Measurements from ENCODE around the gene TPSG1.
A peak's percentile ranks its signal among the peaks of the same experiment; 100 is the strongest.

Gene TPSG1

DNA sequence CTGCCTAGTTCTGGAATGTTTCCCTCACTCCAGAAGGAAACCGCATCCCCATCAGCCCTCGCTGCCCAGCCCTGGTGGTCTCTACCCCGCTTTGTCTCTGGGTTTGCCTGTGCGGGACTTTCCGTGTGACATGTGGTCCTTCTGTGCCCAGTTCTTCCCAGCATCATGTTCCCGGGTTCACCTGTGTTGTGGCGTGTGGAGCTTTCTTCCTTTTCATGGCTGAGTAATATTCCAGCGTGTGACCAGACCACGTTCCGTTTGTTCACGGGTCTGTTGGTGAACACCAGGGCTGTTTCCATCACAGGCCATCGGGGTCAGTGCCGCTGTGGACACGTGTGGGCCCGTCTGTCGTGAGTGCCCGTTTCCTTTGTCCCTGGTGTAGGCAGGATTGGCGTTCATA is 40.1 kb downstream of the TPSG1 start:
- Histone ChIP-seq H3K4me2 (ENCODE audit: low read length) (no peak overlapping the region), H3K4me1 (ENCODE audit: control insufficient read depth, insufficient read depth, low read length) (peaks cover 22% of the 10 kb centered on the region), H3K9ac (ENCODE audit: low read depth, low read length) (no peak overlapping the region), H3K9me3 (replicated peaks; ENCODE audit: low read length) (no peaks in the 10 kb centered on the region), H3K4me3 (ENCODE audit: low read length) (no peak overlapping the region), H3K27me3 (ENCODE audit: control insufficient read depth, insufficient read depth, low read length) (peaks cover 27% of the 10 kb centered on the region), H3K36me3 (ENCODE audit: insufficient read depth, low read length) (no peaks in the 10 kb centered on the region)

DNA sequence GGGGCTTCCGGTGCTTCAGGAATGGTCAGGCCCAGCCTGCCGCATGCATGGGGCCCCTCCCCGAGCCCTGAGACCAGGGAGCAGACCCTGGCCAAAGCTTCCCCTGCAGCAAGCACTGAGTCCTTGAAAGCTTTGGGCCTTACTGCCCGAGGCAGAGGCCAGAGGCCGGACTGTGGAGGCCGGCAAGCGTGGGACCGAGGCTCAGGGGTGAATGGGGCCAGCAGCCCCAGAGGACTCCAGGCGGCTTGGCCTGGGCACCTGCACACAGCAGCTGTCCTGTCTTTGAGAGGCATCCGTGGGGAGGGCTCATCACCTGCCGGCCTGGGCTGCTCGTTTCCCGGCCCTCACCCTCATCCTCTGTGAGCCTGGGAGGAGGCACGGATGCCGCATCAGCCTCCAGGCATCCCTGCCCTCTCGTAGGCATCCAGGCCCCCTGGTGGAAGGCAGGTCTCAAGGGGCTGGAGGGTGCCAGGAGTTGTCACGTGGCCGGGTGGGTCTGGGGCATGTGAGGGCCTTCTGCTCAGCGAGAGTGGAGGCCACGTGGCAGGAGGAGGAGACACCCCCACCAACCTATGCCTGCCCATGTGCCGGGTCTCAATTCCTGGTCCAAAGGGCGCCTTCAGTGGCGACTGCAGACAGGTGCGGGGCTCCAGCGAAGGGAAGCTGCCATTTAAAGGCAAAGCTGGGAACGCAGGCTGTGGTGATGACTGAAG is 40.8 kb downstream of the TPSG1 start:
- no peak overlapping the region for H3K9ac ChIP-seq (ENCODE audit: low read depth, low read length)
- no peak overlapping the region for H3K4me2 ChIP-seq (ENCODE audit: low read length)
- peaks cover 22% of the 10 kb centered on the region for H3K4me1 ChIP-seq (ENCODE audit: control insufficient read depth, insufficient read depth, low read length)
- peaks cover 27% of the 10 kb centered on the region for H3K27me3 ChIP-seq (ENCODE audit: control insufficient read depth, insufficient read depth, low read length)
- H3K4me3 ChIP-seq (ENCODE audit: low read length), result no peak overlapping the region
- no peaks in the 10 kb centered on the region for H3K9me3 ChIP-seq (replicated peaks; ENCODE audit: low read length)
- H3K36me3 ChIP-seq (ENCODE audit: insufficient read depth, low read length), result no peaks in the 10 kb centered on the region

DNA sequence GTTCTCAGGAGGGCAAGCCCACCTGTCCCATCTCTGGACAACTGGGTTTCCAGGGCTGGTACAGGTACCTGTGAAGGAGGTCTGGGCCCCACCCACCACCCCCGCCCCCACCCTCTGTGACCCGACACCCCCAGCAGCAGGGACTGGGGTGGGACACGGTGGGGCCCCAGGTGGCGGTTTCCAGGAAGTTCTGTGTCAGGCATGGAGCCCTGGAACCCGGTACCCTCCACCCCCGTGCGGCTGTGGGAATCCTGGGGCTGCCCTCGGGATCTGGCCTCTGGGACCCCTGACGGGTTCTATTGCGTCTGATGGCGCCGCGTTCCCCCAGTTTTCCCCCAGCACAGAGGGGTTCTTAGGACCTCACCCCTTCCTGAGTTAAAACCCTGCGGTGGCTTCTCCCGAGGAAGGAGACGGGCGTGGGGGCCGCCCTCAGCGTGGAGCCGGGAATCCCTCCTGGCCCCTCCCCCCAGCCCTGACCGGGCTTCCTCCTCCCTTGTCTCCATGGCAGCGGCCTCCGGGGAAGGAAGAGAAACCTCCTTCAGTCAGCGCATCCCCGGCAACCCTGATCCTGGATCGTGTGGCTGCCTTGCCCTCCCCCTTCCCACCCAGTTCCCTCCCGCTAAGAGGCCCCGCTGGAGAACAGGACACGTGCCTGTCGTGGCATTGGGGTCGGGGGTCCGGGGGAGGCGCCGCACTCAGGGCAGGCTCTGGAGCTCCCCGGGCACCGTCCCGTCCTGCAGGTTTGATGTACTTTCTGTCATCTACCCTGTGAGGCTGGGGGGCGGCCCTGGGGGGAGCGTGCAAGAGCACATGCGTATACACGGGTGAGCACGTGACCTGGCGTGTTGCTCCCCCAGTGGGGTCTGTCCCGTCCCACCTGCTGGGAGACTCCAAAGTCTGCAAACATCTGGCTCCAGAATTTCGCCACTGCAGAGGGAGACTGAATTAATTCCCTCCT is 41.8 kb downstream of the TPSG1 start:
- Histone ChIP-seq H3K9me3 (replicated peaks; ENCODE audit: low read length) (no peaks in the 10 kb centered on the region), H3K27me3 (ENCODE audit: control insufficient read depth, insufficient read depth, low read length) (peaks cover 27% of the 10 kb centered on the region), H3K4me3 (ENCODE audit: low read length) (no peak overlapping the region), H3K9ac (ENCODE audit: low read depth, low read length) (no peak overlapping the region), H3K4me1 (ENCODE audit: control insufficient read depth, insufficient read depth, low read length) (peaks cover 22% of the 10 kb centered on the region), H3K4me2 (ENCODE audit: low read length) (peak overlapping the region; percentile 78), H3K36me3 (ENCODE audit: insufficient read depth, low read length) (no peaks in the 10 kb centered on the region)

DNA sequence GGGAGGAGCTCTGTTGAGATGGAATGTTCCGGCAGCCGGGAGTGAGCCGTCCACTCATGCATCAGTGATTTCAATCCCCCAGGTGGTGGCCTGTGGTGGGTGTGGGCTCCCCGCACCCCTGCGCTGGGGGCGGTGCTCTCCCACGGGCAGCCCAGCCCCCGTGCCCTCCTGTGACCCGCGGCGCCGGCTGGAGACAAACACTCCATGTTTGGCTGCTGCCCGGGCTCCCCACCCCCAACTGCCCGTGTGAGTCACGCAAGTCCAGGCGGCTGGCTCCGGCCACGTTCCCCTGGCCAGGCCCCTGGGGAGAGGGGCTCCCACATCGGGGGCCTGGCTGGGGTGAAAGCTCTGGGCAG is 42.8 kb downstream of the TPSG1 start:
- H3K9me3 ChIP-seq (replicated peaks; ENCODE audit: low read length), result no peaks in the 10 kb centered on the region
- H3K4me2 ChIP-seq (ENCODE audit: low read length), result peak overlapping the region; percentile 78
- peak overlapping the region; percentile 35 for H3K9ac ChIP-seq (ENCODE audit: low read depth, low read length)
- H3K4me1 ChIP-seq (ENCODE audit: control insufficient read depth, insufficient read depth, low read length), result peaks cover 22% of the 10 kb centered on the region
- H3K27me3 ChIP-seq (ENCODE audit: control insufficient read depth, insufficient read depth, low read length), result peaks cover 23% of the 10 kb centered on the region
- peak overlapping the region; percentile 52 for H3K4me3 ChIP-seq (ENCODE audit: low read length)
- H3K36me3 ChIP-seq (ENCODE audit: insufficient read depth, low read length), result no peaks in the 10 kb centered on the region

DNA sequence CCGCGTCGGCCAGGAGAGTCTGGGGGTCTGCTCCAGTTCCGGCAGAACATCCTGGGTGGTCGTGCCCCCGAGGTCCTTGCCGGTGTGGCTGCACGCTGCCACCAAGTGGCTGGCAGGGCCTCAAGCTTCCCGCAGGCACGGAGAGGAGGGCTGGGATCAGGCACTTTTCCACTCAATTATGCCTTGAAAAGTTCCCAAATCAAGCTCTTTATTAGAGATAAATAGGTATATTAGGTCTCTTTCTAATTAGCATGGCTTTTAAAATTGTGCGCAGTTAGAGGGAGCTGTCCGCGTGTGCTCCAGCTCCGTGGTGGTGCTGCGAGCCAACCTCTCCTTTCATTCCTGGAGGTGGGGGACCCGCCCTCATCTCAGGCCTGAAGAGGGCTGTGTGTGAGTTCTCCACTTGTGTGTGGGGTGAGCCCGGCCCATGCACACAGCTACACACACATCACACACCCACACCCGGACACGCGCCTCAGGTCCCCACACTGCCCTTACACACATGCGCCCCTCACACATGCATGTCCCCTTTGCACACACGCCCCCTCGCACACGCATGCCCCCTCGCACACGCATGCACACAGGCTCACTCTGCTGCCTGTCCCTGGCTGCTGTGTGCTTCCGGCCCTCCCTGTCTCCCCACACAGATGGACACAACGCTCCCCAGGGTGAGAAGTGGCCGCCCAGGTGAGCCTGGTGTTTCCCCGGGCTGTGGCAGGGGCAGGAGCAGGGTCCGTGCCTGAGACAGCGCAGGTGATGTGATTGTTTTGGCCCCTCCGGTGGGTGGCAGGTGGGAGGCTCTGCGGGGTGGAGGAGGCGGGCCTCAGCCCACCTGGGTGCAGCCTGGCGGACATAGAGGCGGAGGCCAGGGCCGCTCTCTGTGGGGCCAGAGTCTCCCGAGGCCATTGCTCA is 43.4 kb downstream of the TPSG1 start:
- H3K9ac ChIP-seq (ENCODE audit: low read depth, low read length), result no peak overlapping the region

DNA sequence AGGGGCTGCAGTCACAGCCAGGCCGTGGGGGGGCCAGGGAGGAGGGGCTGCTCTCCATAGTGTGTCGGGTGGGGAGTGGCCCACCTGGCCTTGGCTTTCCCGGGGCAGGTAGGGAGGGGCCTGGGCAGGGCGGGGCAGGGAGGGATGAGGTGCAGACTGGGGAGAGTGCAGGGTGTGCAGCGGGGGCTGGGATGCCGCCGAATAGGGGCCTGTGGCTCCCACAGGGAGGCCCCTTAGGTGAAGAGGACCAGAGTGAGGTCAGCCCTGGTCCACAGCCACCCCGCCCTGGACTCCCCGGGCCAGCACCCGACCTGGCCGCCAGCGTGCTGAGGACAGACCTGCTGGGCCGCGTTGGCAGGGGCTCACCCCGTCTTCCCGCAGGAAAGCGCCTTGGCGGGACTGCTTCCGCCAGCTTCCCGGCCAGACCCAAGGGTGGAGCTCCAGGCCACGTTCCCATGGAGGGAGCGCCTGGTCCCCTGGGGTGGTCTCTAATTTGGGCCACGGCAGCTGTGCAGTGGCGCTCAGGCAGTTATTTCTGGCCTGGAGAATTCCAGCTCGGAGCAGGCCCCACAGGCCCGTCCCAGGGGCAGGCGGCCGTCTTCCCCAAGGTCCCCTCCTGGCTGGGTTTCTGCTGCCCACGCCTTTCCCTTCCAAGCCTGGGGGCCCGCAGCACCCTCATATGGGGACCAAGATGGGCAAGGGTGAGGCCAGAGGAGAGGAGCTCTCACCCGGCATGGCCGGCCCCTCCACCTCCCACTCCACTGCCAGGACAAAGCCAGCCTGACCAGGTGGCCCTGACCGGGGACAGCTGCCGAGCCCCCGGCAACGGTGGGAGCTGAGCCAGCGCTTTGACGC is 44.3 kb downstream of the TPSG1 start:
- no peak overlapping the region for H3K4me3 ChIP-seq (ENCODE audit: low read length)
- no peaks in the 10 kb centered on the region for H3K36me3 ChIP-seq (ENCODE audit: insufficient read depth, low read length)
- H3K9me3 ChIP-seq (replicated peaks; ENCODE audit: low read length), result no peaks in the 10 kb centered on the region
- H3K27me3 ChIP-seq (ENCODE audit: control insufficient read depth, insufficient read depth, low read length), result peaks cover 35% of the 10 kb centered on the region
- H3K4me2 ChIP-seq (ENCODE audit: low read length), result no peak overlapping the region
- H3K9ac ChIP-seq (ENCODE audit: low read depth, low read length), result no peak overlapping the region
- peaks cover 22% of the 10 kb centered on the region for H3K4me1 ChIP-seq (ENCODE audit: control insufficient read depth, insufficient read depth, low read length)

More for the DNA sequence above, 43.4 kb downstream of the TPSG1 start:
- Histone ChIP-seq H3K9me3 (replicated peaks; ENCODE audit: low read length) (no peaks in the 10 kb centered on the region), H3K4me1 (ENCODE audit: control insufficient read depth, insufficient read depth, low read length) (peaks cover 22% of the 10 kb centered on the region), H3K4me3 (ENCODE audit: low read length) (peak overlapping the region; percentile 52), H3K36me3 (ENCODE audit: insufficient read depth, low read length) (no peaks in the 10 kb centered on the region), H3K27me3 (ENCODE audit: control insufficient read depth, insufficient read depth, low read length) (peaks cover 28% of the 10 kb centered on the region), H3K4me2 (ENCODE audit: low read length) (peak overlapping the region; percentile 78)

DNA sequence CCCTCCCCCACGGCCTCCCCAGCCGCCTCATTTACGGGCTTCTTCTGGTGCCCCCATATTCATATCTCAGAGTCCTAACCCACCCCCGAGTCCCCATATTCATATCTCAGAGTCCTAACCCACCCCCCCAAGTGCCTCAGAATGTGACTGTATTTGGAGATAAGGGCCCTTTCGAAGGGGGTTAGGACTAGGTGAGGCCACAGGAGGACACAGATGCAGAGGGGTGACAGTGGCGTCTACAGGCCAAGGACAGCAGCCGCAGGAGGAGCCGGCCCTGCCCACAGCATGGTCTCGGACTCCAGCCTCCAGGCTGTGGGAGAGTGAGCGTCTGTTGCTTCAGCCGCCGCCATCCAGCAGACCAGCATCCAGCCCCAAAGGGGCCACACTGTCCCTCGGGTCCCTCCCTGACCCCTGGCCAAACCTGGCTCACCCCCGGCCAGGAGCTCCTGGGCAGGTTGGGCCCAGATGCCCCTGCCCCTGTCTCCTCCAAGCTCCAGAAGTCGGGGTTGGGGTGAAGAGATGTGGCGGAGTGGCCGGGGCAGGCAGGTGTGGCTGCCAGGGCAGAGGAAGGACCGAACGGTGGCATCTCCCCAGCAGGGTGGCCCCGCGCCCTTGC is 46.7 kb downstream of the TPSG1 start:
- H3K27me3 ChIP-seq (ENCODE audit: control insufficient read depth, insufficient read depth, low read length), result peaks cover 25% of the 10 kb centered on the region
- no peak overlapping the region for H3K4me2 ChIP-seq (ENCODE audit: low read length)
- no peak overlapping the region for H3K9ac ChIP-seq (ENCODE audit: low read depth, low read length)
- peaks cover 22% of the 10 kb centered on the region for H3K4me1 ChIP-seq (ENCODE audit: control insufficient read depth, insufficient read depth, low read length)
- no peaks in the 10 kb centered on the region for H3K36me3 ChIP-seq (ENCODE audit: insufficient read depth, low read length)
- H3K9me3 ChIP-seq (replicated peaks; ENCODE audit: low read length), result no peaks in the 10 kb centered on the region
- no peak overlapping the region for H3K4me3 ChIP-seq (ENCODE audit: low read length)

DNA sequence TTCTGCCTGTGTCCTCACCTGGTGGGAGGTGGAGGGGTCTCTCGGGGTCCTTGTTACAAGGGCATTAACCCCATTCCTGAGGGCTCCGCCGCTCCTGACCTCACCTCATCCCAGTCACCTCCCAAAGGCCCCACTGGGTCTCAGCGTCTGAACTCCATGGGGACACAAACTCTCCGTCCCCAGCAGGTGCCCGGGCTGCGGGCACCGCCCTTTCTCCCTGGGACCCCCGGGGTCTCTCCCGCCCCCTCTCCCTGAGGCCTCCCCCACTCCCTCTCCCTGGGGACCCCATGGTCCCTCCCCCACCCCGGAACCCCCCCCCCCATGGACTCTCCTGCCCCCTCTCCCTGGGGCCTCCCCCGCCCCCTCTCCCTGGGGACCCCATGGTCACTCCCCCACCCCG is 47.3 kb downstream of the TPSG1 start:
- no peak overlapping the region for H3K4me3 ChIP-seq (ENCODE audit: low read length)
- H3K9ac ChIP-seq (ENCODE audit: low read depth, low read length), result no peak overlapping the region
- no peaks in the 10 kb centered on the region for H3K36me3 ChIP-seq (ENCODE audit: insufficient read depth, low read length)
- peaks cover 21% of the 10 kb centered on the region for H3K4me1 ChIP-seq (ENCODE audit: control insufficient read depth, insufficient read depth, low read length)
- H3K4me2 ChIP-seq (ENCODE audit: low read length), result no peak overlapping the region
- peaks cover 23% of the 10 kb centered on the region for H3K27me3 ChIP-seq (ENCODE audit: control insufficient read depth, insufficient read depth, low read length)
- no peaks in the 10 kb centered on the region for H3K9me3 ChIP-seq (replicated peaks; ENCODE audit: low read length)

DNA sequence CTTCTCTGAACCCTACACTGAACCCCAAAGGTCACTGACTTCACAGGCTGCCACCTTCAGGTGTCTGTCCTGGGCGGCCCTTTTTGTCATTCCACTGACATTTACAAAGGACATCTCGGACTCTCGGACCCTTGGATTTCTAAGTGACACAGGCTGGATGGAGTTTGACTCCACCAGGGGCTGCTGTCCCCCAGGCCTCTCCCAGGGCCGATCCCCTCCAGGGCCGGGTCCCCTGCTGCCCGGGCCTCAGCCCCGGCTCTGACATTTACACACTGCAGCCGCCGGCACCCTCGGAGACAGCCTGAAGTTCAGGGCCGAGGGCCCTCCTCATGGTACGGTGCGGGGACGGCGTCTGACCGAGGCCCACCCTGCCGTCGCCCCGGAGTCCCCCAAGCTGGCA is 48.0 kb downstream of the TPSG1 start:
- H3K36me3 ChIP-seq (ENCODE audit: insufficient read depth, low read length), result no peaks in the 10 kb centered on the region
- H3K4me3 ChIP-seq (ENCODE audit: low read length), result no peak overlapping the region
- H3K4me1 ChIP-seq (ENCODE audit: control insufficient read depth, insufficient read depth, low read length), result peaks cover 14% of the 10 kb centered on the region
- peaks cover 29% of the 10 kb centered on the region for H3K27me3 ChIP-seq (ENCODE audit: control insufficient read depth, insufficient read depth, low read length)
- no peak overlapping the region for H3K4me2 ChIP-seq (ENCODE audit: low read length)
- no peaks in the 10 kb centered on the region for H3K9me3 ChIP-seq (replicated peaks; ENCODE audit: low read length)
- no peak overlapping the region for H3K9ac ChIP-seq (ENCODE audit: low read depth, low read length)

DNA sequence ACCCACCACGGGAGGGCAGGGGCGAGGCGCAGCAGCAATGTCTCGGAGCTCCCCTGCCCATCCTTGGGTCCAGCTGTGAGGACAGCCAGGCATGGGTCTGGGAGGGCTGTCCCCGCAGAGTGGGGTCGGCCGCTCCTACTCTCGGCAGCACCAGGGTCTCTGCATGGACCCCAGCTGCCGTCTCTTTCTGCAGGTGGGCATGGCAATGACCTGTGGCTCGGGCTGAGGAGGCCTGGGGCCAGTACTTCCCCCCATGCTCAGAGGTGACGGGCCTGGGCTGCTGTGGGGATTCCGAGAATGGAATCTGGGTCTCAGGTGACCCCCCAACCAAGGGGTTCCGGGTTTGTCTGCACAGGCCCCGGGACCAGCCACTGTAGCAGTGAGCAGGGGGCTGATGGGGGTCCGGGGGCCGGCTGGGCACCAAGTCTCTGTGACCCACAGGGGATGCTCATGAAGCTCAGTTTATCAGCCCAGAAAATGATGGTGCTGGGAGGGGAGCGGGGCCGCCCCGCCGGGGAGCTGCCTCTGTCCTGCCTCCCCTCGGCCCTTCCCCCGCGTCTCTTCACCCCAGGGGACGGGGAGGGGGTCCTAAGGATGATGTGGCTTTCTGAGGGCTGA is 48.7 kb downstream of the TPSG1 start:
- Histone ChIP-seq H3K4me1 (ENCODE audit: control insufficient read depth, insufficient read depth, low read length) (peaks cover 8% of the 10 kb centered on the region), H3K36me3 (ENCODE audit: insufficient read depth, low read length) (no peaks in the 10 kb centered on the region), H3K4me2 (ENCODE audit: low read length) (no peak overlapping the region), H3K4me3 (ENCODE audit: low read length) (no peak overlapping the region), H3K9ac (ENCODE audit: low read depth, low read length) (no peak overlapping the region), H3K9me3 (replicated peaks; ENCODE audit: low read length) (no peaks in the 10 kb centered on the region), H3K27me3 (ENCODE audit: control insufficient read depth, insufficient read depth, low read length) (peaks cover 29% of the 10 kb centered on the region)

All from skeletal muscle satellite cell (primary cell).